Ishikawa (cell line): ENCODE results near the gene OSMR.

ENCODE experiments used
- CEBPB ChIP-seq: IDR thresholded peaks from 2 replicates; pipeline ENCODE4 v1.6.1; 2012
- CREB1 ChIP-seq: IDR thresholded peaks from 2 replicates; pipeline ENCODE4 v1.6.1; 2012; ENCODE audit warnings: low read depth
- EGR1 ChIP-seq: IDR thresholded peaks from 2 replicates; pipeline ENCODE4 v1.6.1; 2012
- EP300 ChIP-seq: IDR thresholded peaks from 2 replicates; pipeline ENCODE4 v1.6.1; 2012; ENCODE audit warnings: borderline replicate concordance
- FOXM1 ChIP-seq: IDR thresholded peaks from 2 replicates; pipeline ENCODE4 v1.6.1; 2012; ENCODE audit warnings: low read depth, borderline replicate concordance
- NFIC ChIP-seq: IDR thresholded peaks from 2 replicates; pipeline ENCODE4 v1.6.1; 2012
- RAD21 ChIP-seq: IDR thresholded peaks from 2 replicates; pipeline ENCODE4 v1.6.1; 2012; ENCODE audit warnings: low read depth
- TAF1 ChIP-seq: IDR thresholded peaks from 2 replicates; pipeline ENCODE4 v1.6.1; 2012; ENCODE audit warnings: low read depth, mild to moderate bottlenecking
- TCF12 ChIP-seq: IDR thresholded peaks from 2 replicates; pipeline ENCODE4 v1.6.1; 2012; ENCODE audit warnings: low read depth
- TEAD4 ChIP-seq: IDR thresholded peaks from 2 replicates; pipeline ENCODE4 v1.6.1; 2012
- USF1 ChIP-seq: IDR thresholded peaks from 2 replicates; pipeline ENCODE4 v1.6.1; 2012
- YY1 ChIP-seq: IDR thresholded peaks from 2 replicates; pipeline ENCODE4 v1.6.1; 2012; ENCODE audit warnings: low read depth
- ZBTB7A ChIP-seq: IDR thresholded peaks from 2 replicates; pipeline ENCODE4 v1.6.1; 2012; ENCODE audit warnings: low read depth
- TF ChIP-seq, protein P1 (sequence below): IDR thresholded peaks from 2 replicates; pipeline ENCODE4 v1.6.1; 2012; ENCODE audit warnings: low read depth, mild to moderate bottlenecking
- TF ChIP-seq, protein P2 (sequence below): IDR thresholded peaks from 2 replicates; pipeline ENCODE4 v1.6.1; 2012

The OSMR gene

GRCh38 chr5:38846379-38847011 is 683 bp downstream of the OSMR start:
- no peak for TF ChIP-seq RAD21
- no peak for TF ChIP-seq CREB1
- no peak for TF ChIP-seq TCF12
- TF ChIP-seq USF1 = no peak
- no peak for TF ChIP-seq CEBPB
- TF ChIP-seq, protein P1, sequence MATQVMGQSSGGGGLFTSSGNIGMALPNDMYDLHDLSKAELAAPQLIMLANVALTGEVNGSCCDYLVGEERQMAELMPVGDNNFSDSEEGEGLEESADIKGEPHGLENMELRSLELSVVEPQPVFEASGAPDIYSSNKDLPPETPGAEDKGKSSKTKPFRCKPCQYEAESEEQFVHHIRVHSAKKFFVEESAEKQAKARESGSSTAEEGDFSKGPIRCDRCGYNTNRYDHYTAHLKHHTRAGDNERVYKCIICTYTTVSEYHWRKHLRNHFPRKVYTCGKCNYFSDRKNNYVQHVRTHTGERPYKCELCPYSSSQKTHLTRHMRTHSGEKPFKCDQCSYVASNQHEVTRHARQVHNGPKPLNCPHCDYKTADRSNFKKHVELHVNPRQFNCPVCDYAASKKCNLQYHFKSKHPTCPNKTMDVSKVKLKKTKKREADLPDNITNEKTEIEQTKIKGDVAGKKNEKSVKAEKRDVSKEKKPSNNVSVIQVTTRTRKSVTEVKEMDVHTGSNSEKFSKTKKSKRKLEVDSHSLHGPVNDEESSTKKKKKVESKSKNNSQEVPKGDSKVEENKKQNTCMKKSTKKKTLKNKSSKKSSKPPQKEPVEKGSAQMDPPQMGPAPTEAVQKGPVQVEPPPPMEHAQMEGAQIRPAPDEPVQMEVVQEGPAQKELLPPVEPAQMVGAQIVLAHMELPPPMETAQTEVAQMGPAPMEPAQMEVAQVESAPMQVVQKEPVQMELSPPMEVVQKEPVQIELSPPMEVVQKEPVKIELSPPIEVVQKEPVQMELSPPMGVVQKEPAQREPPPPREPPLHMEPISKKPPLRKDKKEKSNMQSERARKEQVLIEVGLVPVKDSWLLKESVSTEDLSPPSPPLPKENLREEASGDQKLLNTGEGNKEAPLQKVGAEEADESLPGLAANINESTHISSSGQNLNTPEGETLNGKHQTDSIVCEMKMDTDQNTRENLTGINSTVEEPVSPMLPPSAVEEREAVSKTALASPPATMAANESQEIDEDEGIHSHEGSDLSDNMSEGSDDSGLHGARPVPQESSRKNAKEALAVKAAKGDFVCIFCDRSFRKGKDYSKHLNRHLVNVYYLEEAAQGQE = no peak
- no peak for TF ChIP-seq YY1
- no peak for TF ChIP-seq TAF1
- TF ChIP-seq FOXM1 = no peak
- TF ChIP-seq EP300 = no peak
- TF ChIP-seq EGR1 = no peak
- no peak for TF ChIP-seq TEAD4
- no peak for TF ChIP-seq NFIC
- no peak for TF ChIP-seq ZBTB7A
- TF ChIP-seq, protein P2, sequence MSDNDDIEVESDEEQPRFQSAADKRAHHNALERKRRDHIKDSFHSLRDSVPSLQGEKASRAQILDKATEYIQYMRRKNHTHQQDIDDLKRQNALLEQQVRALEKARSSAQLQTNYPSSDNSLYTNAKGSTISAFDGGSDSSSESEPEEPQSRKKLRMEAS = no peak

DNA sequence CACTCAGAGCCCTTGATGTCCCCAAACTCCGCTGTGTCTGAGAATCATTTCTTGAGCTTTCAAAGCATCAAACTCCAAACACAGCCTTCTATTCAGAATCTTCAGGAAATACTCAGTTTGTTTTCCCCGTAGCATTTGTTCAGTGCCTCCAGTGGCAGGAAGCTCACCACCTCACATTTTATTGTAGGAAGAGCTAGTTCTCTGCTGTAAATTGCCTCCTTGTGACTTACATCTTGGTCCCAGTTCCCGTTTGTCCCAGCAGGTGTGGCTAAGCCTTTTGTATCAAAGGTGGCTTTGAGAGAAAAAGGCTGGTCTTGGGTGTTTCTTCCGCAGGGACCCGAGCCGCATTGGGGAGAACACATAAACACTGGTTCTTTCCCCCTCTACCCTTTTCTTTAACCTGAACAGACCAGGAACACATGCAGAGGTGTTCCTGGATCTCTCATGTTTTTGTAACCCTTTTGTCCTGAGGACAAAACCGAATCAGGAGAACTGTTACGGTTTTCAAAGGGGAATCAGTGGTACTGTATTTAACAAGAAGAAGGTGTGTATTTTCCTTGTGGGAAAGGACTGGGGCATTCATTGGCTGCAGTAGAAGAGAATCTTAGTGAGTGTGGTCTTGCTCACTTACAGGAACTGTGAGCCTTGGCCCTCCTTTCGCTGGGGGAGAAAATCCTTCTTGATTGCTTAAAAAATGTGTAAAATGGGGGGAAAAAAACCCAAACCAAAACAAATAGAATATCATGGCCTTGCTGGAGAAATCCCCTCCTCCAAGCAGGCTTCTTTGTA is 1.9 kb downstream of the OSMR start:
- no peak for TF ChIP-seq TCF12

- no peak for TF ChIP-seq TEAD4
Observed at GRCh38 chr5:38848637-38849036, 2.8 kb downstream of the OSMR start.

GRCh38 chr5:38853753-38854470 is 8.1 kb downstream of the OSMR start:
- TF ChIP-seq, protein P2 = 0 out of 2 replicates have a peak, but pooled peaks have one; percentile 16
- no peak for TF ChIP-seq CREB1
- no peak for TF ChIP-seq TCF12
- peak; percentile 80 for TF ChIP-seq TEAD4
- peak; percentile 6; the same call in 1 of the 2 replicates for TF ChIP-seq CEBPB

DNA sequence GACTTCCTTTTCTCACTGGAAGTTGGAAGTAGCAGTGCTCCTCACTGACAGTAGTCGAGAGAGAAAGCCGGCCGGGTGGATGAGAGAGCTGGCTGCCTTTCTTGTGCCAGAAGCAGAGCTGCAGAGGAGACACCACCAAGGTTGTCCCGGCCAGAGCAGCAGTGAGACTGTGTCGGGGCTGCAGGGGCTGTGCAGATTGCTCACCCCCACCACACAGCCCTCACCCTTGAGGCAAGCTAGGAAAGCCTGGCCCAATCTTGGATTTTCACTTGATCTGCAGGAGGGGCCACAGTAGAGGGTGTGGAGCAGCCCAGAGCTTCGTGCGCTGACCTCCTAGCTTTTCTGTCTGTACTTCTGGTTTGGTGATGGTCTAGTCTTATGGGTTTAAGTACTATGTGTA is 9.1 kb downstream of the OSMR start:
- TF ChIP-seq USF1 = no peak
- TF ChIP-seq YY1 = no peak
- TF ChIP-seq TCF12 = no peak
- no peak for TF ChIP-seq TAF1
- no peak for TF ChIP-seq NFIC
- TF ChIP-seq ZBTB7A = no peak
- TF ChIP-seq, protein P2 = no peak
- TF ChIP-seq EGR1 = no peak
- no peak for TF ChIP-seq FOXM1
- TF ChIP-seq CEBPB = no peak
- TF ChIP-seq, protein P1 = no peak
- TF ChIP-seq CREB1 = no peak
- TF ChIP-seq RAD21 = no peak
